Measurements from ENCODE around the gene SNAPC4.
"Not testable (repeated sequence)": the region's sequence is repeated elsewhere in the genome, so short reads cannot be mapped to it uniquely, and the experiment has no call there.

SNAPC4 gene

DNA sequence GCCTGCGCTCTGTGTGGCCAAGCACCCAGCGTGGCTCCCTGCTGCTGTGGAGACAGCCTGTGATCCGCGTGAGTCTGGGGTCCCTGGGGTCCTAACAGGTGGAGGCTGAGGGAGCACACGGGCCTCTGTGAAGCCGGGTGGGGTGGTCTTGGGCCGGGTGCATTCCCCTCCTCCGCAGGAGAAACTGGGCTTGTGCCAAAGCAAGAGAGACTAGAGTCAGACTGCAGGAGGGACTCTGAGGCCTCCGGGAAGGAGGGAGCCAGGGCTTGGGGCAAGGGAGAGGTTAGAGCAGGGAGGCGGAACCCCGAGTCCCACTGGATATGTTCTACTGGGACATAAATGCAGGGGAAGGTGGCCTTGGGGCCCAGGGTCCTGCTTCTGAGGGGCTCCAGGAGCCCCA, 46.9 kb downstream of the SNAPC4 start:
- DNase-seq, result no peak

DNA sequence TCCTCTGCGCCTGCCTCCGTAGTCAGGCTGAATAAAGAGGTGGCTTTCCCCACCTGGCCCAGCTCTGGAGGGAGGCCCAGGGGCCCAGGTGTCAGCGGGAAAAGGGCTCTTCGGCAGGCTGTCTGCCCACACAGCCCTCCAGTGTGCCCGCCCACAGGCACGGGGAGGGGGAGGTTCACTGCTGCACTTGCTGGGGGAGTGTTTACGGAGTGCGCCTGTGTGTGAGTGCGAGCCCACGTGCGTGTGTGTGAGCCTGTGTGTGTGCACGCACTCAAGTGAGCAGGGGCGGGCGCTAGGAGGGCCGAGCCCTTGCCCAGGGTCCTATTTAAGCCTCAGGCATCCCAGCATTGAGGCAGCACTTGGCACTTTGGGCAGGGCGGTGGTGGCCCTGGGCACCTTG, 47.3 kb downstream of the SNAPC4 start:
- DNase-seq, result no peak

DNA sequence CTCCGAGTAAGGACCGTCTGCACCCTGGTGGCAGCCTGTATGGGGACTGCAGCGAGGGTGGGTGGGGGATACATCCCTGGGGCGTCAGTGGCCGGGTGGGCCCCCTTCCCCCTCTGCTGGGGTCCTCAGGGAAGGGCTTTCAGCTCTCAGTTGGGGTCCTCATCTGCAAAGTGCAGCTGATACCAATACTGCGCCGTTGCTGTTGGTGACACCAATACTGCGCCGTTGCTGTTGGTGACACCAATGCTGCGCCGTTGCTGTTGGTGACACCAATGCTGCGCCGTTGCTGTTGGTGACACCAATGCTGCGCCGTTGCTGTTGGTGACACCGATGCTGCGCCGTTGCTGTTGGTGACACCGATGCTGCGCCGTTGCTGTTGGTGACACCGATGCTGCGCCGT, 48.1 kb downstream of the SNAPC4 start:
- not testable (repeated sequence) for DNase-seq

DNA sequence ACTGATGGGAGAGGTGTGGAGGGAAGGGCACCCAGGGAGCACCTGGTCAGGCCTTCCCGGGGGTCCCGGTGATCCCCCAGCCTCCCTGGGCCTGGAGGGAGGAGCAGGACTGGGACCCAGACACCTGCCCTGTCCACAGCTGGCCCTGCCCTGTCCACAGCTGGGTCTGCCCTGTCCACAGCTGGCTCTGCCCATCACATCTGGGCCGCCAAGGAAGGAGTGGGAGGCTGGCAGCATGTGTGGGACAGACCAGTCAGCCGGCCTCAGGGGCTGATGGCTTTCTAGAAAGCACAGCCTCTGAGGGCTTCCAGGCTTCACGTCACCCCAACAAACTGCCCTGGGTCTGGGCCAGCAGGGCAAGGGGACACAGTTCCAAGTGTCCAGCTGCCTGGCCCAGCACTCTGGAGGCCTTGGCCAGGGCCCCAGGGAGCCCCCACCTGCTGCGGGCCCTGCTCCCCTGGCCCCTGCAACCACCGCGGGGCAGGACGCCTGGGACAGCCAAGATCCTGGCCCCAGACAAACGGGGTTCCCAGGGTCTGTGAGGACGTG, 48.6 kb downstream of the SNAPC4 start:
- DNase-seq, result no peak
